Neutrophil (primary cell): ENCODE measurements around the gene WT1.

Experiments used
- H3K27ac ChIP-seq: fragments of 200-600 bp; sonication (generic); 2 replicates; pipeline ENCODE4 v1.5.1; 2016; ENCODE audit warnings: mild to moderate bottlenecking, moderate library complexity
- H3K27me3 ChIP-seq: fragments of 200-600 bp; sonication (generic); 2 replicates; pipeline ENCODE4 v1.6.0; 2016; ENCODE audit warnings: mild to moderate bottlenecking
- H3K36me3 ChIP-seq: fragments of 200-600 bp; sonication (generic); 2 replicates; pipeline ENCODE4 v1.5.1; 2017
- H3K4me1 ChIP-seq, 2 experiments: fragments of 200-600 bp in 1 of 2; sonication (generic) in 1 of 2; 1 replicate in 1 of 2; 2 replicates in 1 of 2; pipeline versions ENCODE4 v1.5.1 to v1.6.1; 2013 to 2016; ENCODE audit warnings: low read depth in 1 of 2, low read length in 1 of 2, mild to moderate bottlenecking in 1 of 2, moderate library complexity in 1 of 2; ENCODE audit not compliant: control insufficient read depth in 1 of 2, insufficient read depth in 1 of 2
- H3K4me3 ChIP-seq, 2 experiments: fragments of 200-600 bp in 1 of 2; sonication (generic) in 1 of 2; 1 replicate in 1 of 2; 2 replicates in 1 of 2; pipeline ENCODE4 v1.5.1; 2013 to 2016; ENCODE audit warnings: low read depth in 1 of 2, low read length in 1 of 2, mild to moderate bottlenecking in 1 of 2, moderate library complexity in 1 of 2
- H3K9me3 ChIP-seq: fragments of 200-600 bp; sonication (generic); 2 replicates; pipeline ENCODE4 v1.5.1; 2016
- TF ChIP-seq, protein P1 (sequence below): fragments of 200-600 bp; sonication (generic); IDR thresholded peaks from 2 replicates; pipeline ENCODE4 v1.5.1; 2016; ENCODE audit warnings: antibody characterized with exemption

WT1 gene

DNA sequence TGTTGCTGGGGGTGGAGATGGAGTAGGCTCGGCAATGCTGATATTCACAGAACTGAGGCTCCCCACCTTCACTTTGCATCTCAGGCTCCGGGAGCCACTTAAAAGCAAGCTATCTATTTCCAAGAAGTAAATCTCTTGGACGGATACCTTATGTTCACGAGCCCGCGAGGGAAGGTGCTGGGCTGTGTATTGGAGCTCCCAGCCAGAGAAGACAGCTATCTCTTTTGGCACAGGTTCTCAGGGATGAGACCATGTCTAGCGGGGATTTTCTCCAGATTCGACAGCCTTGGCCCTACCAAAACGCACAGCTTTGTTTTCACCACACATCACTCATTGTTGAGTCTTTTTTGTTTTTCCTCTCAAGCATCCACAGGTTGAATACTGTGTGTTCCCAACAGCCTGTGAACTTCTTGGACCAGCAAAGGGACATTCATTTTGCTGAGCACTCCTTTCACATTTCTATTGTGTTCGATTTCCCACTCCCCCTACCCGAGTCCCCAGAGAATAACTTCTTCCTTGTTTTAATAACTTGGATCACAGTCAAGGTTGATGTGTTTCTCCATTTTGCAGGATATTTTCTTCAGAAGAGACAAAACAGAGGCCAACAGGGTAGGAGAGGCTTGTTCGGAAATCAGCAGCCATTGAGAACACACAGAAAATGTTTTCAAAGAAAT is 23.3 kb downstream of the WT1 start:
- Histone ChIP-seq H3K27ac (no peak overlapping the region), H3K36me3 (no peaks in the 10 kb centered on the region), H3K9me3 (no peaks in the 10 kb centered on the region), H3K4me3 (no peak overlapping the region), H3K27me3 (peaks cover 5% of the 10 kb centered on the region), H3K4me1 (no peaks in the 10 kb centered on the region)
- TF ChIP-seq, protein P1, sequence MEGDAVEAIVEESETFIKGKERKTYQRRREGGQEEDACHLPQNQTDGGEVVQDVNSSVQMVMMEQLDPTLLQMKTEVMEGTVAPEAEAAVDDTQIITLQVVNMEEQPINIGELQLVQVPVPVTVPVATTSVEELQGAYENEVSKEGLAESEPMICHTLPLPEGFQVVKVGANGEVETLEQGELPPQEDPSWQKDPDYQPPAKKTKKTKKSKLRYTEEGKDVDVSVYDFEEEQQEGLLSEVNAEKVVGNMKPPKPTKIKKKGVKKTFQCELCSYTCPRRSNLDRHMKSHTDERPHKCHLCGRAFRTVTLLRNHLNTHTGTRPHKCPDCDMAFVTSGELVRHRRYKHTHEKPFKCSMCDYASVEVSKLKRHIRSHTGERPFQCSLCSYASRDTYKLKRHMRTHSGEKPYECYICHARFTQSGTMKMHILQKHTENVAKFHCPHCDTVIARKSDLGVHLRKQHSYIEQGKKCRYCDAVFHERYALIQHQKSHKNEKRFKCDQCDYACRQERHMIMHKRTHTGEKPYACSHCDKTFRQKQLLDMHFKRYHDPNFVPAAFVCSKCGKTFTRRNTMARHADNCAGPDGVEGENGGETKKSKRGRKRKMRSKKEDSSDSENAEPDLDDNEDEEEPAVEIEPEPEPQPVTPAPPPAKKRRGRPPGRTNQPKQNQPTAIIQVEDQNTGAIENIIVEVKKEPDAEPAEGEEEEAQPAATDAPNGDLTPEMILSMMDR: no peak

DNA sequence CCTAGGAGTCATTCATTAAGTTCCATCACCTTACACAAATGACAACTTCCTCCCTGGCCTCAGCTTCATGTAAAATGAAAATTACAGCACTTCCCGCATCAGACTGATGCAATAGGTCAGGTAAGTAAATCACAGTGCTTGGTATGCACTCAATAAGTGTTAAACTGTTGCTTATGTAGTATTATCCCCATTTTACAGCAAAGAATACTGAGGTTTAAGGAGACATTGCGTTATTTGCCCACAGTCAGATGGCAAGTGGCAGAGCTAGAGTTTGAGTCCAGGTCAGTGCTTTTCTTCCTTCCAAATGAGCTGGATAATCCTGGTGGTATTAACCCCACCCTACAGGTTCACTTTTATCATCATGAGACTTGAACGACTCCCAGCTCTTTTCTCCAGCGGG is 29.7 kb downstream of the WT1 start:
- H3K27me3 ChIP-seq: peaks cover 5% of the 10 kb centered on the region
- TF ChIP-seq, protein P1: no peak
- H3K27ac ChIP-seq: no peak overlapping the region
- H3K4me3 ChIP-seq: no peak overlapping the region
- H3K9me3 ChIP-seq: no peaks in the 10 kb centered on the region
- H3K36me3 ChIP-seq: no peaks in the 10 kb centered on the region
- no peaks in the 10 kb centered on the region for H3K4me1 ChIP-seq

DNA sequence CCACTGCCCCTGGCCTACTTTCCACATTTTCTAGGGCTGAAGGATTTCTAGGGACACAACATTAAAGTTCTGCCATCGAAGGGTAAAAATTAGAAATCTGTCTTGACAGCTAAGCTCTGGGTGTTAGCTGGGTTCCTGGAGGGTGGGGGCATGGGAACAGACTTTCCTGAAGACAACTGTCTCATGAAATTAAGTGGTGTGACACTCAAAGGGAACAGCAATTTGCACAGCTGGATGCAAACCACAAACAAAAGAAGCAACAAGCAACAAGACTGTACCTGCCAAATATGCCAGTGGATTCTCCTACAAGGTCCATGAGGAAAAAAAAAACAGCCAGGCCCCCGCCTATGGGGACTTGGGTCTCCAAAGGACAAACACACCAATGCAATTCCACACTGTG is 32.5 kb downstream of the WT1 start:
- no peaks in the 10 kb centered on the region for H3K27me3 ChIP-seq
- TF ChIP-seq, protein P1: no peak
- H3K4me1 ChIP-seq: no peaks in the 10 kb centered on the region
- no peaks in the 10 kb centered on the region for H3K9me3 ChIP-seq
- H3K27ac ChIP-seq: no peak overlapping the region
- H3K36me3 ChIP-seq: no peaks in the 10 kb centered on the region
- no peak overlapping the region for H3K4me3 ChIP-seq

DNA sequence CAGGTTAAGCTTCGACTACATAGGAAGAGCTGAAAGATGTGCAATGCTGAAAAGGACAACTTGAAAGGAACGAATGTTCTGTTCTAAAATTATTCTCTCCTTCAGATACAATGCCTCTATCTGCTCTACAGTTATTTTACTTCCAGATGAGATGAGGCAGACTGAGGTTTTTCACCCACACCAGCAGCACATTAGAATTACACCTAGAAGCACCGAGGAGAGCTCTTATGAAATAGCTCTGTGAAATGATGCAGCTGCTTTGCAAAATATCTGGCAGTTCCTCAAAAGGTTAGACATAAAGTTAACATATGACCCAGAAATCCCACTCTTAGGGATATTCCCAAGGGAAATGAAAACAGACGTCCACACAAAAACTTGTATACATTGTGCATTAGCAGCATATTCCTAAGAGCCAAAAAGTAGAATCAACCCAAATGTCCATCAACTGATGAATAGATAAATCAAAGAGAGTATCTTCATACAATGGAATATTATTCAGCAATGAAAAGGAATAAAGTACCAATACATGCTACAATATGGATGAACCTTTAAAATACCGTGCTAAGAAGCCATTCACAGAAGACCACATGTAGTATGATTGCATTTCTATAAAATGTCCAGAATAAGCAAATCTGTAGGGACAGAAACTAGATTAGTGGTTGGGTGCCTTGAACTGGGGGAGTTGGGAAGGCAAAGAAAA is 34.5 kb downstream of the WT1 start:
- TF ChIP-seq, protein P1: no peak

DNA sequence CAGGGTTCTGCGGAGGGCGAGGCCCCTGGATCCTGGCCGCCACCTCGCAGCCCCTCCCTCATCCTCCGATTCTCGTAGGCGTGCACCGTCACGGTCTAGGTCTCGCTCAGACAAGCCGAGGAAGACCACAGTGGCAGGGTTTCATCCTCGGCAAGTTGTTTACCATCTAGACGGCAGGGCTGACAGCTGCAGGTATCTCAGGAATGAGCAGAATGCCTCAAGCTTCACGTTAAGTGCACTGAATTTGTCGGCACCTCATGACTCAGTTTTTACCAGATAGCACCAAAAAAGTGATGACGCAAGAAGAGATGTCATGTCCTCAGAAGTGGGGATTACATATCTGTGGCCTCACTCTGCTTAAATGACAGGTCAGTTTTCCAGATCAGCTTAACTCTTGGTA is 35.1 kb downstream of the WT1 start:
- Histone ChIP-seq H3K4me1 (no peaks in the 10 kb centered on the region), H3K4me3 (no peak overlapping the region), H3K27ac (no peak overlapping the region), H3K36me3 (no peaks in the 10 kb centered on the region), H3K27me3 (no peaks in the 10 kb centered on the region), H3K9me3 (no peaks in the 10 kb centered on the region)
- TF ChIP-seq, protein P1: no peak

More for the DNA sequence above, 34.5 kb downstream of the WT1 start:
- Histone ChIP-seq H3K9me3 (no peaks in the 10 kb centered on the region), H3K36me3 (no peaks in the 10 kb centered on the region), H3K4me1 (no peaks in the 10 kb centered on the region), H3K4me3 (no peak overlapping the region), H3K27ac (no peak overlapping the region), H3K27me3 (no peaks in the 10 kb centered on the region)
